ENCODE measurements around the gene ZMYM4. TPM values are rescaled to one million over a fixed set of nuclear protein-coding genes. Genes with fewer than 3 reads are reported as not detected.

The ZMYM4 gene
- total RNA-seq, 1 experiment from 2014 or later, result 60.3 TPM

DNA sequence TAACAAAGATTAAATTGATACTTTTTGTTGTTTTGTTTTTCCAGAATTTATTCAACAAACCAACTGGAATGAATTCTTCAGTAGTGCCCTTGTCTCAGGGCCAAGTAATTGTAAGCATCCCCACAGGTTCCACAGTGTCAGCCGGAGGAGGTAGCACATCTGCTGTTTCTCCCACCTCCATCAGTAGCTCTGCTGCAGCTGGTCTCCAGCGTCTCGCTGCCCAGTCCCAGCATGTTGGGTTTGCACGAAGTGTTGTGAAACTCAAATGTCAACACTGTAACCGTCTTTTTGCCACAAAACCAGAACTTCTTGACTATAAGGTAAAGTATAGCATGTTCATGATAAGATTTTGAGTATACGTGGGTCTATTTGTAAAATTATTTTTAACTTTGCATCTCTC, 118.5 kb downstream of the ZMYM4 start:
- H3K4me3 Mint-ChIP-seq, result no peak overlapping the region
- peak overlapping the region; percentile 65; the same call in 1 of the 2 replicates for H3K27ac Mint-ChIP-seq
- peaks cover 58% of the 10 kb centered on the region for H3K4me1 Mint-ChIP-seq
- H3K27me3 Mint-ChIP-seq (ENCODE audit: low read depth), result no peaks in the 10 kb centered on the region
- peaks cover 36% of the 10 kb centered on the region for H3K36me3 Mint-ChIP-seq
- DNase-seq (ENCODE audit: low spot score), result no peak
- H3K9me3 Mint-ChIP-seq, result peaks cover 7% of the 10 kb centered on the region
- ATAC-seq, result no peak
- ChIA-PET POLR2A (no interaction called here), CTCF (interaction anchor here (0.6 kb wide), 1 partner anchor 42 kb away, joined by 3 read pairs; no protein-coding TSS in a partner anchor)
- no peak for TF ChIP-seq HMGXB4 (CRISPR knock-in tag; IDR thresholded peaks at IDR 0.05)
- TF ChIP-seq AFF4 (CRISPR knock-in tag; IDR thresholded peaks at IDR 0.05; ENCODE audit: borderline replicate concordance), result no peak
- 0 out of 2 replicates have a peak, but pooled peaks have one; percentile 47 for TF ChIP-seq ZNF317 (CRISPR knock-in tag; IDR thresholded peaks at IDR 0.05; ENCODE audit: borderline replicate concordance, low read depth)
- peak; percentile 89 for TF ChIP-seq ZNF121 (CRISPR knock-in tag; IDR thresholded peaks at IDR 0.05)

- peaks cover 7% of the 10 kb centered on the region for H3K9me3 Mint-ChIP-seq
- peak overlapping the region; percentile 98 for H3K27ac Mint-ChIP-seq
- peaks cover 46% of the 10 kb centered on the region for H3K36me3 Mint-ChIP-seq
- DNase-seq (ENCODE audit: low spot score), result peak; percentile 56
- no peaks in the 10 kb centered on the region for H3K27me3 Mint-ChIP-seq (ENCODE audit: low read depth)
- H3K4me1 Mint-ChIP-seq, result peaks cover 75% of the 10 kb centered on the region
- CTCF ChIA-PET, result no interaction called here
- H3K4me3 Mint-ChIP-seq, result peak overlapping the region; percentile 19
- POLR2A ChIA-PET, result interaction anchor here (1.0 kb wide), 1 partner anchor 198 kb away, joined by 3 read pairs; the partner anchor contains the start of gene SFPQ
- peak; percentile 88 for ATAC-seq
- TF ChIP-seq ZNF121 (CRISPR knock-in tag; IDR thresholded peaks at IDR 0.05) (peak; percentile 89), ATF1 (CRISPR knock-in tag; IDR thresholded peaks at IDR 0.05) (no peak), MYBL2 (CRISPR knock-in tag; IDR thresholded peaks at IDR 0.05) (no peak), RORB (CRISPR knock-in tag; IDR thresholded peaks at IDR 0.05) (no peak), TEAD1 (CRISPR knock-in tag; IDR thresholded peaks at IDR 0.05) (0 out of 2 replicates have a peak, but pooled peaks have one; percentile 24), ZNF263 (CRISPR knock-in tag; IDR thresholded peaks at IDR 0.05; ENCODE audit: low read depth) (no peak)
Measured at GRCh38 chr1:35390600-35391494, 122.3 kb downstream of the ZMYM4 start.

DNA sequence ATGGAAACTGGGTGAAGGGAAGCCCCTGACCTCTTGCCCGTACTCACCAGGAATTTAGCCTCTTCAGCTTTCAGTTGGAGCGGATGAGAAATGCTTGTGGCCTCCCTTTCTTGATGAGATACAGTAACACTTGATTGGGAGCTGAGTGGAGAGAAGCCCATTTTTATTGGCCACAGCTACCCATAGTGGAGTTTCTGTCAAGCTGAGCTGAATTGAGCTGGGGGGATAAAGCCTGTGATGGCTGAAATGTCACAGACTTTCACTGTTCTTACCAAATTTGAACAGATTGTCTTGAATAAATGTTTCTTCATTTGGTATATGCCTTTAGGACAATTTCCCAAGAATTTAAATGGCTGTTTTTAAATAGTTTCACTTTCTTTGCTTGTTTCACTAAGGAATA, 125.9 kb downstream of the ZMYM4 start:
- no peak for DNase-seq (ENCODE audit: low spot score)
- Mint-ChIP-seq H3K36me3 (peaks cover 50% of the 10 kb centered on the region), H3K27me3 (ENCODE audit: low read depth) (no peaks in the 10 kb centered on the region), H3K4me3 (no peak overlapping the region), H3K4me1 (peaks cover 57% of the 10 kb centered on the region), H3K9me3 (0 out of 2 replicates have a peak, but pooled peaks cover 3% of the 10 kb centered on the region), H3K27ac (peak overlapping the region; percentile 96)
- CTCF ChIA-PET, result interaction anchor here (0.6 to 1.2 kb wide), 3 partner anchors 16 to 196 kb away, joined by 3 to 4 read pairs (median 4); no protein-coding TSS in a partner anchor
- ATAC-seq, result no peak
- POLR2A ChIA-PET, result no interaction called here
- no peak for TF ChIP-seq FOXK1 (CRISPR knock-in tag; IDR thresholded peaks at IDR 0.05)
- TF ChIP-seq SMAD3 (CRISPR knock-in tag; IDR thresholded peaks at IDR 0.05; ENCODE audit: borderline replicate concordance), result no peak
- TF ChIP-seq ZNF263 (CRISPR knock-in tag; IDR thresholded peaks at IDR 0.05; ENCODE audit: low read depth), result no peak

GRCh38 chr1:35398739-35399138, 130.2 kb downstream of the ZMYM4 start:
- H3K36me3 Mint-ChIP-seq, result peaks cover 73% of the 10 kb centered on the region
- ATAC-seq (no peak), DNase-seq (ENCODE audit: low spot score) (no peak)
- H3K27me3 Mint-ChIP-seq (ENCODE audit: low read depth), result no peaks in the 10 kb centered on the region
- POLR2A ChIA-PET, result no interaction called here
- H3K27ac Mint-ChIP-seq, result no peak overlapping the region
- CTCF ChIA-PET, result no interaction called here
- no peak overlapping the region for H3K4me3 Mint-ChIP-seq
- peaks cover 7% of the 10 kb centered on the region; the same call in 1 of the 2 replicates for H3K9me3 Mint-ChIP-seq
- peaks cover 17% of the 10 kb centered on the region for H3K4me1 Mint-ChIP-seq
- no peak for TF ChIP-seq ERG (CRISPR knock-in tag; IDR thresholded peaks at IDR 0.05)
- no peak for TF ChIP-seq ZBTB43 (CRISPR knock-in tag; IDR thresholded peaks at IDR 0.05)
- no peak for TF ChIP-seq HMGXB4 (CRISPR knock-in tag; IDR thresholded peaks at IDR 0.05)

All from WTC11 (cell line).